ENCODE measurements around the gene PPP1R7.
"Not testable (repeated sequence)": the region's sequence is repeated elsewhere in the genome, so short reads cannot be mapped to it uniquely, and the experiment has no call there.

The PPP1R7 gene, protein sequence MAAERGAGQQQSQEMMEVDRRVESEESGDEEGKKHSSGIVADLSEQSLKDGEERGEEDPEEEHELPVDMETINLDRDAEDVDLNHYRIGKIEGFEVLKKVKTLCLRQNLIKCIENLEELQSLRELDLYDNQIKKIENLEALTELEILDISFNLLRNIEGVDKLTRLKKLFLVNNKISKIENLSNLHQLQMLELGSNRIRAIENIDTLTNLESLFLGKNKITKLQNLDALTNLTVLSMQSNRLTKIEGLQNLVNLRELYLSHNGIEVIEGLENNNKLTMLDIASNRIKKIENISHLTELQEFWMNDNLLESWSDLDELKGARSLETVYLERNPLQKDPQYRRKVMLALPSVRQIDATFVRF

DNA sequence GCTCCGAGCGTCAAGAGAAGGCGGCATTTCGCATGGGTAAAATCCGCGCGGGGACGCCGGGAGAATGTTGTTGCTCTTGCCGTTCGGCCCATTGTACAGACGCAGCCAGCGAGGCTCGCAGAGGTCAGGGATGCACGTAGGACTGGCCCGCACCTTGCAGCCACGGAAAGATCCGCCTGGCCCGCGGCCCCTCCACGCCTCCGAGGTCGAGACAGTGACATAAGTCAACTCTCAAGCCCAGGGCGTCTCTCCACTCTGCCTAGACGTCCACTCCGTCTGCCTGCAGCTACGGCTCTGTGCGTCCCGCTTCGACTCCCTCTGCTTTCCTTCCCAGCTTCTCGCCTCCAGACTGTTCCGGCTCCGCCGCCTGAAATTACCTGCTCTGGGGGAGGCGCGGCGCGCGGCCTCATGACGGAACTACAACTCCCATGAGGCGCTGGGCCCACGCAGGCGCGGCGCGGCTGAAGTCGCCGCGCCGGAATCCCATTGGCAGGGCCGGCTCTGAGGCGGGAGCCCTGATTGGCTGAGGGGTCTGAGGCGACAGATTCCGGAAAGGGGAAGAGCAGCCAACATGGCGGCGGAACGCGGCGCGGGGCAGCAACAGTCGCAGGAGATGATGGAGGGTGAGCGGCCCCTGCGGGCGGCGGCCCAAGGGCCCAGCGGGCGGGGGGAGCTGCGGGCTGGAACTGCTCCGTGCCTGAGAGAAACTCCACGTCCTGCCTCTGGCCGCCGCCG lies at the start of gene PPP1R7:
Gene PPP1R7 (plus strand): TSS at position 543 of the 735 bp plus-strand sequence. CDS start 29 bp downstream, at position 572.
- peak; percentile 75 for DNase-seq

DNA sequence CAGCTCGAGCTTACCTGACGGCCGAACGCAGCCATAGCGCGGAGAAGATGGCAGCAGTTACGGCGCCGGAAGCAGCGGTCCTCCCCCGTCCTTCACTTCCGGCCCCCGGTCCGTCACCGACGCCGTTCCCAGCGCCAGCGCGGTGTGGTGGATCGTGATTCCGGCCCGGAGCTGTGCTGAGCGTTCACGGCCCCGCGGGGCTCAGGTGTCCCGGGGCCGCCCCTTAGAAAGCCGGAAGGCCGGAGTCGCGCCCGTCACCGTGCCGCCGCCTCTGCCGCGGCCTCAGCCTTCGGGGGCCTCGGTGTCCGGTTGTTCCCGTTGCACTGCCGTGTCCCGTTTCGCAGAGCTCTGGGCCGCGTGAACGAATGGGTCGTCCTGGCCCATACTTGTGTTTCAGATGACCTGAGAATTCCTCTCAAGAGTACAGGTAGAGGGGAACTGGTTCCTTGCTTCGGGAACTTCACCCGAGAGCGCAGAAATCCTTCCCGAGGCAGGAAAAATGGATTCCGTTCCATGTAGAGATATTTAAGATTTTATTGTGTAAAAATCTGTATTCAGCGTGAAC lies 47.9 kb upstream of the PPP1R7 start, which contains the start of gene MTERF4:
Gene MTERF4 (minus strand): TSS at position 49 of the 565 bp plus-strand sequence. CDS start 14 bp downstream, at position 35.
- DNase-seq = no peak

DNA sequence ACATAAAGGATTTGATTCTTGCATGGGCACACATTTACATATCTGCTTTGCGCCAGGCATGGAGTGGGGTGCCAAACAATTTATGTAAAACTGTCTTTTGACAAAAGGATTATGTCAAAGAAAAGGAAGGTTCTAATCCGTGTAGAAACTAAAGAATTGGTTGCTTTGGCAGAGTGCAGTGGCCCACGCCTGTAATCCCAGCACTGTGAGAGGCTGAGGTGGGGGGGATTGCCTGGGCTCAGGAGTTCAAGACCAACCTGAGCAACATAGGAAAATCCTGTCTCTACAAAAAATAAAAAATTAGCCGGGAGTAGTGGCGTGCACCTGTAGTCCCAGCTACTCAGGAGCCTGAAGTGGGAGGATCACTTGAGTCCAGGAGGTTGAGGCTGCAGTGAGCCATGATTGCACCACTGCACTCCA lies 47.1 kb upstream of the PPP1R7 start:
- DNase-seq = no peak

DNA sequence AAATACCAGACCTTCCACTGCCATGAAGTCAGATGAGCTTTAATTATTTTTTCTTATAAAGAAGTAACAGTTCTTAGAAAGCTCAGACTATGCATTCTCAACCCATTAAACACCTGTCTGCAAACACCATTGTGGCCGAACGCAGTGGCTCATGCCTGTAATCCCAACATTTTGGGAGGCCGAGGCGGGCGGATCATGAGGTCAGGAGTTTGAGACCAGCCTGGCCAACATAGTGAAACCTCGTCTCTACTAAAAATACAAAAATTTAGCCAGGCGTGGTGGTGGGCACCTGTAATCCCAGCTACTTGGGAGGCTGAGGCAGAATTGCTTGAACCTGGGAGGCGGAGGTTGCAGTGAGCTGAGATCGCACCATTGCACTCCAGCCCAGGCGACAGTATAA lies 45.7 kb upstream of the PPP1R7 start:
- not testable (repeated sequence) for DNase-seq

DNA sequence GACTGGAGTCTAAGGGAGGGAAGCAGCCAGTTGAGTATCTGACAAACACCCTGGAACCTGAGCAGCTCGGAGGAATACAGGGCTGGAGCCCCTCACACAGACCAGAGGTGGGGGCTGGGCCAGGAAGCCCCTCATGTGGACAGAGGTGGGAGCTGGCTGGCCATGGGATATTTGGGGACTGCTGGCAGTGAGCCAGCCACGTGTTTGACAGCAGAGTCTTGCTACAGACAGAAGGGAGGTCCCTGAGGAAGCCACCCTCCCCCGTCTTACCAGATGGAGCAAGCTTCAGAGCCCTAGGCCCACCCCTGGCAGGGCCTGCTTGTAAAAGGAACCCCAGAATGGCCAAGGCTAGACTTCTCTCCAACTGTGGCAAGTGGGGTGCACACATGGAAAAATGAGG lies 44.6 kb upstream of the PPP1R7 start:
- no peak for DNase-seq

DNA sequence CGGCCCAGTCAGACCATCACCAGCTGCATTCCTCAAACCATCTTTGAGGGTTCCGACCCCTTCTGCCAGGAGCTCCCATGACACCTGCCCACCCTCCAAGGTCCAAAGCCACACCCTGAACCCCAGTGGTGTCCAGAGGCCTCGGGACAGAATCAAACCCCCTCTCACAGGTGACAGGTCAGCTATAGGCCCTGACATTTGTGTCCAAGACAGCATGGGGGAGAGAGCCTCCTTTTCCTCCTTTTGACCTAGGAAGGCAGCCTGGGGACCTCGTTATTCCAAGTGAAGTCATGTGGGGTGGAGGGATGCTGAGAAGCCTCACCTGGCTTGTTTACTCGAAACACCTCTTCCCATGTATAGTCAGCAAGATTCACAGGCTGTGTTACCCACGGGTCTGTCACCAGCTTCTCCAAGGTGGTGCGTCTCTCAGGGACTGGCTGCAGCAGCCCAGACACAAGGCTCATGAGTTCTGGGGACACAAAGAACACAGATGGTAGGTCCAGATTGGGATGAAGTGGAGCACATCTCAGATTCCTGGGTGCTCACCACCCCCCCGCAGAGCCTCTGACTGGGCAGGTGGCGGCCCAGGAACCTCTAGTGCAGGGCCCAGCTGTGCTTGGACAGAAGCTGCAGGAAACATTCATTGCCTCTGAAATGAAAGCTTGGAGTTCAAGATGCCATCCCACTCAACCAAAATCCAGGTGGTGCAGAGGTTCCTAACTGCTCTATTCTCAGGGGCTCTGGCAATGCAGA lies 43.1 kb upstream of the PPP1R7 start:
- no peak for DNase-seq

DNA sequence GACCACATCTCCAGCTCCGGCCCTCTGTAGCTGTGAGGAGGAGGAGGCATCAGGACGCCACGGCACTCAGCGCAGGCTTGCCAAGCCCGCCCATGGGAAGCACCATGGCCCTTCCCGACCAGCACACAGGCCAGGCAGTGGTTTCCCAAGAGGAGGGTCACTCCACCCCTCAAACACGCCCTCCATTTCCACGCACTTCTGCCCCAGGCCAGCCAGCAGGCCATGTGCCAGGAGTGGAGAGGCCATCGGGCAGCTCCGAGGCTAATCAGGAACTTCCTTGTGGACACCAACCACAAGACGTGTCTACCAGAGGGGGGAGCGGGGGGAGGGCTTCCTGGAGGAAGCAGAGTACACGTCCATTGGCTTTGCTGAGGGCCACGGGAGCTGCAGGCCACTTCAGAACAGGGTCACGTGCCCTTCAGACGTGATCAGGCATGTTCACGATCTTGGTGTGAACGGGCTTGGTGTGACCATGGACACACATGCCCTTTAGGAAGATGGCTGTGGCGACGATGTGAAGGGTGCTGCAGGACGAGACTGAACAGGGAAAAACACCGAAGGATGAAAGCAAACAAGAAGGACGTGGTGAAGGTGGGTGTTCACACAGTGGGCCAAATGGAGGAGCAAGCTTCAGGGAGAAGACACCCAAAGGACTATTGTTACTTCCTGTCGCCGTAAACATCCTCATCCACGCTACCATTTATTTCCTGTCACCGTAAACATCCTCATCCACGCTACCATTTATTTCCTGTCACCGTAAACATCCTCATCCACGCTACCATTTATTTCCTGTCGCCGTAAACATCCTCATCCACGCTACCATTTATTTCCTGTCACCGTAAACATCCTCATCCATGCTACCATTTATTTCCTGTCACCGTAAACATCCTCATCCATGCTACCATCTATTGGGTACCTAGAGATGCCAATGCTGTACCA lies 41.7 kb upstream of the PPP1R7 start:
- DNase-seq = no peak

DNA sequence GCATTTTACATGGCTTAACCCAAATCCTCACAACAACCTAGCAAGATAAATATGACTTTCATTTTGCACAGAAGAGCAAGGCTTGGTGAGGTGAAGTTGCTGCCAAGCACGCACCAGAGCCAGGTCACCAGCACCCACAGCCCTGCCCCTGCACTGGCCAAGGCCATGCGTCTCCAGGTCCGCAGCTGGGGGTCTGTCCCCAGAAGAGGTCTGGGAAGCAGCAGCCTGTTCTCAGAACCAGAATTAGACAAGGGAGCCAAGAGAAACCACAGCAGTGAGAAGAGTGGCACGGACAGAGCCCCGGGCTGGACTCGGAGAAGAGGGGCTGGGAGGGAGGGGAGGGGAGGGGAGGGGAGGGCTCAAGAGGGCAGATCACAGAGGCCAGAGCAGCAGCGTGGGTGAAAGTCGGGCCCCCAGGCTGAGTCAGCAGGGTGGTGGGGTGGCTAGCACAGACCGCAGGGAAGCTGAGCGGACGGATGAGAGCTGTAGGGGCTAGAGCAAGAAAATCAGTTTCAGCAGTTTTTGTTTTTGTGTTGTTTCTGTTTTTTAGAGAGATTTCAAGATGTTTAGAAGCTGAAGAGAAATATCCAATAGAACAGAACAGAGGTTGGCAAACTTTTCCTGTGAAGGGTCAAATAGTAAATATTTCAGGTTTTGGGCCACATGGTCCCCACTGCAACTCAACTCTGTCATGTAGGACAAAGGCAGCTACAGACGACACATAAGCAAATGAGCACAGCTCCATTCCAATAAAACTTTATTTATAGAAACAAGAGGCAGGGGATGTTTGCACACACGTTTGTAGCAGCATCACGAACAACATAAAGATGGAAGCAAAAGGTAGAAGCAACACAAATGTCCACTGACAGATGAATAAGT lies 40.8 kb upstream of the PPP1R7 start:
- no peak for DNase-seq

DNA sequence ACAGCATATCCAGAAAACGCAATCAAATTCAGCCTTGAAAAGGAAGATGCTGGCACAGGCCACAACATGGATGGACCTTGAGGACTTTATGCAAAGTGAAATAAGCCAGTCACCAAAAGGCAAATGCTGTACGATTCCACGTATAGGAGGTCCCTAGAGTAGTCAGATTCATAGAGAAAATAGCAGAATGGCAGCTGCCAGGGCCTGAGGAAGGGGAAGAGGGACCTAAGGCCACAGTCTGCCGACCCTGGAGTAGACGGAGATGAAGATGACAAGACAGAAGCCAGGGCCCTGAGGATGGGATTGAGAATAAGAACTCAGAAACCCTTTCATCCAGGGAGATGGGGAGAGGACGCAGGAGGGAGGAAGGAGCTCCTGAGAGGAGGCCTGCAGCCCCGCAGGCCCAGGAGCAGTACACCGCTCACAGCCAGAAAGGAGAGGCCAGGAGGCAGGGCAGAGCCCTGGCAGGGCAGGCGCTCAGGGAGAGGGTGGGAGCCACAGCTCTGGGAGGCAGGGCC lies 40.1 kb upstream of the PPP1R7 start:
- no peak for DNase-seq

DNA sequence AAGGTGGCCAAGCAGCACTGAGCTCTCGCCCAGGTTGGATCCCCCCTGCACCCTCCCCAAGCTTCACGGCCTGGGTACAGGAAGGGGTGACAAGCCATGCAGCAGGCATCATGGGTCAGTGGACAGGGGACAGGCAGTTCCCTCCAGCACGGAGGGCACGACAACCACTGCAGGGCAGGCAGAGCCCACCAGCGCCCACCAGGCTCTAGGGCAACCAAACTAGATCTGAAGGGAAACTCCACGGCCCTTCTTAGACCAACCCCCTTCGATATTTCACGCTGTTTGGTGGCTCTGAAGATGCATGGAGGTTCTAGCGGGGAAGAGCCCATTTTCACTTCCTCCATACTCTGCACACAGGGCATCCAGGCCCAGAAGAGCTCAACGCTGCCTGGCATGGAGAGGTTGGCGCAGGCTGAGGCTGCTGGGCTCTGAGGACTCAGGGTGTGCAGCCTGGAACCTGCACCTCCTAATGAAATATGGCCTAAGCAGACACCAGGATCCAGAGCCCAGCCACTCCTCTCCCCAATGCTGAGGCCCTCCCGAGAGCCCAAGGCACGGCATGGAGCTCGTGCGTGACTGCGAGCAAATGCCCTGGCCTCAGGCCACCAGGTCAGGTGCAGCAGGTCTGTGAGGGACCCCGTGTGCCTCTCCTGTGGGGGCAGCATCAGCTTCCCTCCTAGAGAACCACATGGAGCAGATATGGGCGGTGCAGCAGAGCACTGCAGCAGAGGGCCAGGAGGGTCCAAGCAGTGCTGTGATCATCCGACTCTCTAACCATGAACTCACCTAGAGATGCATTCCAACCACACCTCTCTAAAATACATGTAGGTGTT lies 39.4 kb upstream of the PPP1R7 start:
- no peak for DNase-seq

DNA sequence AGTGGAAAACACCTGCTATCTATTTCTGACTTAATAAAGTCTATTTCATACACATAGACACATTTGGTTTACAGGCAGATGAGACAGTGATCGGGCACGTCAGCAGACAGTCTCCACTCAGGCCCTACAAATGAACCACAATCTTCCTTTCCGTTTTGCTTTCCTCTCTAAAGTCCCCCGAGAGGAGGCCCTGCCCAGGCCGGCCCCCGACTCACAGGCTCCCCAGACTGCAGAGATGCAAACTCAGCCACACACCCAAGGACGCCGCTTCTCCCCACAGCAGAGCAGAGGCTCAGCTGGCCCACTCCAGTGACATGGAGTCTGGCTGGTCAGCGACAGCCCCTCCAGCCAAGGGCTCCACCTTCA lies 38.8 kb upstream of the PPP1R7 start:
- DNase-seq = no peak

DNA sequence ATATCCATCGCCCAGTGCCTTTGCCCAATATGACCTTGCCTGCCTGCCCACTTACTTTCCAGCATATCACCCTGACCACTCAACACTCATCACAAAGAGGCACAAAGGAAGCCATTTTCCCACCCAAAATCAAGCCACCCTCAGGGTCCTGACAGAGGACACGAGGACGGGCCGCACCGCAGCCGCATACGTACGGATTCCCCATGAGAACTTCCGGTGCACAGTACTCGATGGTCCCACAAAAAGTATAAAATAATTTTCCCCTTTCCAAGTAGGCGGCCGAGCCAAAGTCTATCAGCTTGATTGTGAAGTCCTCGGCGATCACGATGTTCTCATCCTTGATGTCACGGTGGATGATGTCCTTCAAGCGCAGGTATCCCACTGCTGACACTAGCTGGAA lies 38.2 kb upstream of the PPP1R7 start:
- DNase-seq = no peak

DNA sequence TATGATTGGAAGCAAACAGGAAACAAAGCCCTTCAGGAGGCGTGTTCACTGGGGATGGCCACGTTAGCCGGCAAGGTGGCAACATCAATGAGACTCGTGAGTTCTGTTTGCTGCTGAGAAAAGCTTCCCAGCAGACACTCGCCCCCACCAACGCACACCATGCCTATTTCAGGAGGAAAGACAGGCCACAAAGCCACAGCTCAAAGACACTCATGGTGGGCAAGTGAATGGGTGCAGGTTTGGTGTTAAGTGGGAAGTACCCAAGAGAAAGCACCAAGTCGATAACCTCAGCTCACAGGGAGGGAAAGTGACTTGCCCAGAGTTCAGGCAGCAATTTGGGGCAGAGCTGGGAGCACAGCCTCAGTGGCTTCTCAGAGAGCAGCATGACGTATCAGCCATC lies 37.7 kb upstream of the PPP1R7 start:
- DNase-seq = no peak

DNA sequence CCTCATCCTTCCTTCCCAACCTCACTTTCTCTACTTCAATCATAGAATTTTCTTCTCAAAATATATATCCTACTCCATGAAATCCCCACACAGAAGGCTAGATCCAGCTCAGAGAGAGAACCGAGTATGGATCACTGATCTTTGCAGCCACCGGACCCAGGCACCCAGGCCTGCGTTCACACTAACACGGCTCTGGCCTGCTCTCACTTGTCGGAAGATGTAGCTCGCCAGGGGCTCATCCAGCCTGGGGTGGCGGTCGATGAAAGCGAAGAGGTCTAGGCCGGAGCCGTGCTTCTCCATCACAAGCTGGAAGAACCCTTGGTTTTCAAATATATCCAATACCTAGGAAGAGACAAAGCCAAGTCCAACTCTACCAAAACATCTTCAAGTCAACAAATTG lies 35.4 kb upstream of the PPP1R7 start:
- no peak for DNase-seq

DNA sequence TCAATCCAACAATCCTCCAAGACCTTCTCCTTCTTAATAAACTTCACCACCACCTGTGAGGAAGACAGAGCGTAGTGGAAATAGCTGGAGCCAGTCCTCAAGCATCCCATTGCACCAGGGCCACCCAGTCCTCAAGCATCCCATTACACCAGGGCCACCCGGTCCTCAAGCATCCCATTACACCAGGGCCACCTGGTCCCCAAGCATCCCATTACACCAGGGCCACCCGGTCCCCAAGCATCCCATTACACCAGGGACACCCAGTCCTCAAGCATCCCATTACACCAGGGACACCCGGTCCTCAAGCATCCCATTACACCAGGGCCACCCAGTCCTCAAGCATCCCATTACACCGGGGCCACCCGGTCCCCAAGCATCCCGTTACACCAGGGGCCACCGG lies 34.9 kb upstream of the PPP1R7 start:
- DNase-seq = no peak

DNA sequence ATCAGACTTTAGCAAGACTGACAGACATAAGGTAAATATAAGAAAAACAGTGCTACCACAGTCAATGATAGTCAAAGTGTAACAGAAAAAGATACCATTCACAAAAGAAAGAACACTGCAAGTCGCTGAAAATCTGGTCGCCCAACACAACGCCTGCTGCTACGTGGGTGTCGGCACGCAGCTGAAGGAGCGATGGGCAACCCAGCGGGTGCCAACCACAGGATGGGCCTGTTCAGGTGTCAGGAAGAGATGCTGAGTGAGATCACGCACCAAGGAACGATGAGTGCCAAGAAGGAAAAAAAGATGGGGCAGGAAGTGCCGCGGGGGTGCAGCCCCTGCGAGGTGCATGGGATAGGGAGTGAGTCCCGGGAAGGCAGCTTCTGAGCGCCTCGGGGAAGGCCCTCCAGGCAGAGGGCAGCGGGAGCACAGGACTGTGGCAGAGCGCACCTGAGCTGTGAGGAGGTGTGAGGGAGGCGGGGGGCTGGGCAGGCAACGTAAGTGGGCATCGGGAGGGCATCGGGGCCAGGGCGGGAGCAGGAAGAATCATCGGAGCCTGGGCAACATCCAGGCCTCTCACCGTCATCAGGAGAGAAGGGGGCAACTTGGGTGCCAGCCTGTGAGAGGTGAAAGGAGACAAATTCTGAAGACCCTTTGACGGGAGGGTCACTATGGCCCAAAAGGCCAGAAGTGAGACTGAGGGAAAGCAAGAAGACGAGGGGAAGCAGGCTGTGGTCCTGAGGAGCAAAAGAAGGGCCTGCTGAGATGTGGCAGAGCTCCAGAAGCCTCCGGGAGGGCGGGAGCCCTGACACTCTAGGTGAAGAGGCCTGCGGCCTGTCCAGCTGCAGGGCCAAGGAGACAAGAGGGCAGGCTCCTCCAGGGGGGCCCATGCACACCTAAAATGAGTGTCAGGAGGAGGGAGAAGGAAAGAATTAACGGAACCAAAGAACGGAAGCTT lies 33.4 kb upstream of the PPP1R7 start:
- DNase-seq = no peak

DNA sequence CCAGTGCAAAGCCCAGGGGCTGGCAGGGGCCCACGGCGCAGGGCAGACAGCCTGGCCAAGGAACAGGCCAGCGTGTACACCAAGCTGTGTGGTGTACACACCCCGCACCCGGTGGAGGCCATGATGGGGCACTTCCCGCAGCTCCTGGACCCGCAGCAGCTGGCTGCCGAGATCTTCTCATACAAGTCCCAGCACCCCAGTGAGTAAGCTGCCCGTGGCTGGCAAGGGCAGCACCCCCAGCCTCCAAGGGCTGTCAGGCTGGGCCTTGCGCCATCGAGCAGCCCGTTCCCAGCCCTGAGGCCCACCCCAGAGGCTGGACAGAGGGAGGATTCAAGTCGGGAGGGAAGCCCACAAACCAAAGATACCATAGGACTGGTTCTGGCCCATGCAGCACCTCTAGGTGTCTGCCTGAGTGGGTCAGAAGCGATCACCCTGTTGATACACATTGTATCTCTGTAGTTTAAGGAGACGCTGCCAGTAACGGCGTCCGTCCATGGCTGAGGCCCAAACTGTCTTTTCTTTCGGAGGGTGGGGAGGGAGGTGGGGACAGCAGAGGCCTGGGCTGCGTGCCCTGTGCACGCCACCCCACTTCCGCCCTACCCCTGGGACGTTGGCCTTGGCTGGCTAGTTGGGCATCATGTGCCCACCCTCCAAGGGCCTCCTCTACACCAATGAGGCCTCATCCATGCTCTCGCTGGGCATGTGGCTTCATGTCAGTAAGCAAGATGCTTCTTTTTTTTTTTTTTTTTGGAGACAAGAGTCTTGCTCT lies 31.3 kb upstream of the PPP1R7 start:
- DNase-seq = no peak

DNA sequence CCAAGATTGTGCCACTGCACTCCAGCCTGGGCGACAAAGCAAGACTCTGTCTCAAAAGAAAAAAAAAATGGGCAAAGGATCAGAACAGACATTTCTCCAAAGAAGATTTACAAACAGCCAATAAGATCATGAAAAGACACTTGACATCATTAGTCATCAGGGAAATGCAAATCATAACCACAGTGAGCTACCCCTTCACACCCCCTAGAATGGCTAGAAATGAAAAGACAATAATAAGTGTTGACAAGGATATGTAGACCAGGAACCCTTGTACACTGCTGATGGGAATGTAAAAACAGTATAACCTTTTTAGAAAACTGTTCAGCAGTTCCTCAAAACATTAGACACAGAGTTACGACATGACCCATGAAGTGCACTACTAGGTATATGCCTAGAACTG lies 29.8 kb upstream of the PPP1R7 start:
- DNase-seq = no peak

Measured in SIG-M5 (cell line).